ENCODE results near the gene HDGFL3. TPM values are rescaled to one million over a fixed set of nuclear protein-coding genes. Genes with fewer than 3 reads are reported as not detected.

Gene HDGFL3
- total and polyA plus RNA-seq, 2 experiments from 2014 or later = 31.3 to 50.6 TPM

GRCh38 chr15:83164111-83164770, 43.4 kb downstream of the HDGFL3 start:
- H3K9me2 ChIP-seq (replicated peaks; ENCODE audit: insufficient read depth) = no peaks in the 10 kb centered on the region
- H3K4me3 ChIP-seq = no peak overlapping the region
- no peak overlapping the region for H3K4me2 ChIP-seq
- H3K4me1 ChIP-seq (ENCODE audit: insufficient read depth) = no peaks in the 10 kb centered on the region
- no peaks in the 10 kb centered on the region for H3K27me3 ChIP-seq
- TF ChIP-seq EZH2phosphoT487 (IDR thresholded peaks at IDR 0.05; ENCODE audit: low read depth, severe bottlenecking, unreplicated experiment) = no peak
- TF ChIP-seq, protein P1, sequence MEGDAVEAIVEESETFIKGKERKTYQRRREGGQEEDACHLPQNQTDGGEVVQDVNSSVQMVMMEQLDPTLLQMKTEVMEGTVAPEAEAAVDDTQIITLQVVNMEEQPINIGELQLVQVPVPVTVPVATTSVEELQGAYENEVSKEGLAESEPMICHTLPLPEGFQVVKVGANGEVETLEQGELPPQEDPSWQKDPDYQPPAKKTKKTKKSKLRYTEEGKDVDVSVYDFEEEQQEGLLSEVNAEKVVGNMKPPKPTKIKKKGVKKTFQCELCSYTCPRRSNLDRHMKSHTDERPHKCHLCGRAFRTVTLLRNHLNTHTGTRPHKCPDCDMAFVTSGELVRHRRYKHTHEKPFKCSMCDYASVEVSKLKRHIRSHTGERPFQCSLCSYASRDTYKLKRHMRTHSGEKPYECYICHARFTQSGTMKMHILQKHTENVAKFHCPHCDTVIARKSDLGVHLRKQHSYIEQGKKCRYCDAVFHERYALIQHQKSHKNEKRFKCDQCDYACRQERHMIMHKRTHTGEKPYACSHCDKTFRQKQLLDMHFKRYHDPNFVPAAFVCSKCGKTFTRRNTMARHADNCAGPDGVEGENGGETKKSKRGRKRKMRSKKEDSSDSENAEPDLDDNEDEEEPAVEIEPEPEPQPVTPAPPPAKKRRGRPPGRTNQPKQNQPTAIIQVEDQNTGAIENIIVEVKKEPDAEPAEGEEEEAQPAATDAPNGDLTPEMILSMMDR (IDR thresholded peaks at IDR 0.05; ENCODE audit: poor library complexity) = no peak
- no peak for TF ChIP-seq EZH2 (IDR thresholded peaks at IDR 0.05; ENCODE audit: borderline replicate concordance)
- peaks cover 44% of the 10 kb centered on the region for H3K79me2 ChIP-seq
- peaks cover 6% of the 10 kb centered on the region for H3K9me3 ChIP-seq (ENCODE audit: low read depth)
- no peak overlapping the region for H3K27ac ChIP-seq
- no peaks in the 10 kb centered on the region for H4K20me1 ChIP-seq (ENCODE audit: insufficient read depth, poor library complexity, severe bottlenecking)
- 95% methylated on average over 1 of the region's 1 CpG for WGBS (ENCODE audit: low lambda C conversion rate, missing lambda C conversion rate)
- H3K36me3 ChIP-seq (replicated peaks; ENCODE audit: insufficient read depth, low read depth) = no peaks in the 10 kb centered on the region
- H2AFZ ChIP-seq = no peak overlapping the region
- DNase-seq (ENCODE audit: low spot score) = no peak

GRCh38 chr15:83163032-83163431, 44.6 kb downstream of the HDGFL3 start:
- H3K4me3 ChIP-seq = no peak overlapping the region
- no peaks in the 10 kb centered on the region for H3K9me2 ChIP-seq (replicated peaks; ENCODE audit: insufficient read depth)
- no peak overlapping the region for H2AFZ ChIP-seq
- H3K27ac ChIP-seq = no peak overlapping the region
- no peak for TF ChIP-seq EZH2 (IDR thresholded peaks at IDR 0.05; ENCODE audit: borderline replicate concordance)
- TF ChIP-seq EZH2phosphoT487 (IDR thresholded peaks at IDR 0.05; ENCODE audit: low read depth, severe bottlenecking, unreplicated experiment) = no peak
- TF ChIP-seq, protein P1 (IDR thresholded peaks at IDR 0.05; ENCODE audit: poor library complexity) = no peak
- H3K27me3 ChIP-seq = no peaks in the 10 kb centered on the region
- H3K4me1 ChIP-seq (ENCODE audit: insufficient read depth) = no peaks in the 10 kb centered on the region
- H3K36me3 ChIP-seq (replicated peaks; ENCODE audit: insufficient read depth, low read depth) = no peaks in the 10 kb centered on the region
- peaks cover 6% of the 10 kb centered on the region for H3K9me3 ChIP-seq (ENCODE audit: low read depth)
- no peak overlapping the region for H3K4me2 ChIP-seq
- H4K20me1 ChIP-seq (ENCODE audit: insufficient read depth, poor library complexity, severe bottlenecking) = no peaks in the 10 kb centered on the region
- 92% methylated on average over 4 of the region's 4 CpGs for WGBS (ENCODE audit: low lambda C conversion rate, missing lambda C conversion rate)
- H3K79me2 ChIP-seq = peaks cover 34% of the 10 kb centered on the region
- DNase-seq (ENCODE audit: low spot score) = no peak

- H3K27me3 ChIP-seq = no peaks in the 10 kb centered on the region
- H2AFZ ChIP-seq = no peak overlapping the region
- H3K4me1 ChIP-seq (ENCODE audit: insufficient read depth) = no peaks in the 10 kb centered on the region
- no peaks in the 10 kb centered on the region for H4K20me1 ChIP-seq (ENCODE audit: insufficient read depth, poor library complexity, severe bottlenecking)
- 99% methylated on average over 3 of the region's 3 CpGs for WGBS (ENCODE audit: low lambda C conversion rate, missing lambda C conversion rate)
- H3K79me2 ChIP-seq = peaks cover 11% of the 10 kb centered on the region
- no peaks in the 10 kb centered on the region for H3K9me2 ChIP-seq (replicated peaks; ENCODE audit: insufficient read depth)
- TF ChIP-seq EZH2phosphoT487 (IDR thresholded peaks at IDR 0.05; ENCODE audit: low read depth, severe bottlenecking, unreplicated experiment) (no peak), EZH2 (IDR thresholded peaks at IDR 0.05; ENCODE audit: borderline replicate concordance) (no peak)
- TF ChIP-seq, protein P1 (IDR thresholded peaks at IDR 0.05; ENCODE audit: poor library complexity) = no peak
- H3K4me2 ChIP-seq = no peak overlapping the region
- DNase-seq (ENCODE audit: low spot score) = no peak
- no peaks in the 10 kb centered on the region for H3K36me3 ChIP-seq (replicated peaks; ENCODE audit: insufficient read depth, low read depth)
- H3K27ac ChIP-seq = no peak overlapping the region
- H3K4me3 ChIP-seq = no peak overlapping the region
- H3K9me3 ChIP-seq (ENCODE audit: low read depth) = no peaks in the 10 kb centered on the region
Observed at GRCh38 chr15:83160741-83161140, 46.9 kb downstream of the HDGFL3 start.

Data from hepatocyte (in vitro differentiated cells).